Measurements from ENCODE around the gene POU6F1. TPM values are rescaled to one million over a fixed set of nuclear protein-coding genes. Genes with fewer than 3 reads are reported as not detected.

The POU6F1 gene
- total RNA-seq, 2 donors from 2014 or later: 11.4 to 16.4 TPM

- no peaks in the 10 kb centered on the region for H3K9me3 Mint-ChIP-seq
- no peak overlapping the region for H3K27ac Mint-ChIP-seq
- no peak for TF ChIP-seq CTCF (conservative IDR thresholded peaks at IDR 0.05)
- Histone ChIP-seq H3K4me3 (ENCODE audit: low read length) (no peak overlapping the region), H3K9ac (ENCODE audit: extremely low read depth, low read length, poor library complexity, severe bottlenecking) (no peak overlapping the region), H3K36me3 (ENCODE audit: control insufficient read depth, insufficient read depth, low read length) (no peaks in the 10 kb centered on the region), H3K27ac (ENCODE audit: low read depth, low read length) (no peak overlapping the region), H3K9me3 (ENCODE audit: control insufficient read depth, low read length) (no peaks in the 10 kb centered on the region), H3K27me3 (ENCODE audit: control insufficient read depth, insufficient read depth, low read length, poor library complexity, severe bottlenecking) (no peaks in the 10 kb centered on the region), H3K4me1 (ENCODE audit: control insufficient read depth, insufficient read depth, low read length) (peaks cover 5% of the 10 kb centered on the region)
- WGBS, 2 experiments (ENCODE audit: insufficient coverage in 1 of 2, insufficient read length in 1 of 2): 98 to 99% methylated on average over 5 of the region's 5 CpGs
- no peaks in the 10 kb centered on the region for H3K4me1 Mint-ChIP-seq
- no peaks in the 10 kb centered on the region for H3K36me3 Mint-ChIP-seq (ENCODE audit: low read depth)
- no peak overlapping the region for H3K4me3 Mint-ChIP-seq
- H3K27me3 Mint-ChIP-seq (ENCODE audit: insufficient read depth): no peaks in the 10 kb centered on the region
- no peak for DNase-seq
Measured at GRCh38 chr12:51181558-51181957, 36.3 kb downstream of the POU6F1 start.

DNA sequence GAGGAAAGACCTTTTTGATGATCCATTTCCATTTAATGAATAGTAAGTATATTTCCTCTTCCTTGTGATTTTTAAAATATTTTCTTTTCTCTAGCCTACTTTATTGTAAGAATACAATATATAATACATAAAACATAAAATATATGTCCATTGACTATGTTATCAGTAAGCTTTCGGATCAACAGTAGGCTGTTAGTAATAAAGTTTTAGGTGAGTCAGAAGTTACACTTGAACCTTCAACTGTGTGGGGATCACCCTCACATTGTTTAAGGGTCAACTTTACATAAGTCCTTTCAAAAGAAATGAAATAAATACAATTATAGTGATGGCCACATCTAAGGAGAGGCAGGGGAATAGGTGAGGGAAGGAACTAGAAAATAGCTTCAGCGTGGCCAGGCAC, 40.0 kb downstream of the POU6F1 start:
- Histone ChIP-seq H3K27me3 (ENCODE audit: control insufficient read depth, insufficient read depth, low read length, poor library complexity, severe bottlenecking) (no peaks in the 10 kb centered on the region), H3K9me3 (ENCODE audit: control insufficient read depth, low read length) (no peaks in the 10 kb centered on the region), H3K4me1 (ENCODE audit: control insufficient read depth, insufficient read depth, low read length) (no peaks in the 10 kb centered on the region), H3K27ac (ENCODE audit: low read depth, low read length) (no peak overlapping the region), H3K36me3 (ENCODE audit: control insufficient read depth, insufficient read depth, low read length) (no peaks in the 10 kb centered on the region), H3K4me3 (ENCODE audit: low read length) (no peak overlapping the region), H3K9ac (ENCODE audit: extremely low read depth, low read length, poor library complexity, severe bottlenecking) (no peak overlapping the region)
- TF ChIP-seq CTCF (conservative IDR thresholded peaks at IDR 0.05): no peak
- Mint-ChIP-seq H3K4me3 (no peak overlapping the region), H3K27me3 (ENCODE audit: insufficient read depth) (peaks cover 3% of the 10 kb centered on the region), H3K9me3 (no peaks in the 10 kb centered on the region), H3K27ac (no peak overlapping the region), H3K36me3 (ENCODE audit: low read depth) (no peaks in the 10 kb centered on the region), H3K4me1 (no peaks in the 10 kb centered on the region)
- WGBS, 2 experiments (ENCODE audit: insufficient coverage in 1 of 2, insufficient read length in 1 of 2): 80 to 87% methylated on average over 1 to 2 of the region's 2 CpGs
- no peak for DNase-seq

DNA sequence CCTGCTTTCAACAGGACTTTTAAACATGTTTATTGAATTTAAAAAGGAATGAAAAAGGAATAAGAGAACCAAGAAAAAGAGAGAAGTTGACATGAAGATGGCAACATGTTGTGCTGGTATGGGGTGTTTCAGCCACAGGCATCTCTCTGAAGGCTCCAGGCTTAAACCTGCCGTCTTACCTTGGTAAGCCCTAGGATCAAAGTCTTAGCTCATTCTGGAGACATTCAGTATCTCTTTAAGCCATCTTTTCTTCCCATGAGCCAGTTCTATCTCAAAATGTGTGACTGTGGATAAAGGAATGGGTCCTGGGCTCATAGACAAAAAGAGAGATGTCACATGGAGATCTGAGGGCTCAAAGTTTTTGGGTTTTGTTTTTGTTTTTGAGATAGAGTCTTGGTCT, 43.4 kb downstream of the POU6F1 start:
- no peaks in the 10 kb centered on the region for H3K9me3 Mint-ChIP-seq
- WGBS, 2 experiments (ENCODE audit: insufficient coverage in 1 of 2, insufficient read length in 1 of 2): 67% methylated on average over 1 of the region's 1 CpG; no CpG with 5 or more reads in 1 of the 2 experiments
- no peak for DNase-seq
- peaks cover 2% of the 10 kb centered on the region for H3K36me3 Mint-ChIP-seq (ENCODE audit: low read depth)
- peaks cover 3% of the 10 kb centered on the region for H3K27me3 Mint-ChIP-seq (ENCODE audit: insufficient read depth)
- Histone ChIP-seq H3K27ac (ENCODE audit: low read depth, low read length) (no peak overlapping the region), H3K9ac (ENCODE audit: extremely low read depth, low read length, poor library complexity, severe bottlenecking) (no peak overlapping the region), H3K4me1 (ENCODE audit: control insufficient read depth, insufficient read depth, low read length) (no peaks in the 10 kb centered on the region), H3K9me3 (ENCODE audit: control insufficient read depth, low read length) (no peaks in the 10 kb centered on the region), H3K4me3 (ENCODE audit: low read length) (no peak overlapping the region), H3K27me3 (ENCODE audit: control insufficient read depth, insufficient read depth, low read length, poor library complexity, severe bottlenecking) (no peaks in the 10 kb centered on the region), H3K36me3 (ENCODE audit: control insufficient read depth, insufficient read depth, low read length) (no peaks in the 10 kb centered on the region)
- no peak overlapping the region for H3K27ac Mint-ChIP-seq
- TF ChIP-seq CTCF (conservative IDR thresholded peaks at IDR 0.05): no peak
- no peak overlapping the region for H3K4me3 Mint-ChIP-seq
- no peaks in the 10 kb centered on the region for H3K4me1 Mint-ChIP-seq

Measured in endodermal cell (in vitro differentiated cells).